Activated T-helper 17 cell treated with anti-CD3 and anti-CD28 coated beads, Interleukin-2, amount 50 U/mL, for 72 hours (primary cell): ENCODE data around the gene TRABD2B. TPM values are rescaled to one million over a fixed set of nuclear protein-coding genes. Genes with fewer than 3 reads are reported as not detected.

Experiments
- ATAC-seq: fragments of 150-1000 bp; cut with Tn5 transposase; replicated peaks from 2 replicates; pipeline ENCODE4 v1.10.0; 2021; ENCODE audit warnings: mild to moderate bottlenecking, moderate library complexity
- H3K27ac Mint-ChIP-seq: one replicate; pipeline ENCODE4 v1.8.0; 2022; ENCODE audit warnings: mixed read lengths
- H3K27me3 Mint-ChIP-seq: one replicate; pipeline ENCODE4 v1.8.0; 2022; ENCODE audit warnings: mixed read lengths
- H3K36me3 Mint-ChIP-seq: one replicate; pipeline ENCODE4 v1.8.0; 2022; ENCODE audit warnings: low read depth, mild to moderate bottlenecking, mixed read lengths
- H3K4me1 Mint-ChIP-seq: one replicate; pipeline ENCODE4 v1.8.0; 2022; ENCODE audit warnings: mixed read lengths
- H3K4me3 Mint-ChIP-seq: one replicate; pipeline ENCODE4 v1.8.0; 2022; ENCODE audit warnings: mild to moderate bottlenecking, mixed read lengths
- H3K9me3 Mint-ChIP-seq: one replicate; pipeline ENCODE4 v1.8.0; 2022; ENCODE audit warnings: mixed read lengths
- total RNA-seq, 2 donors: library from RNA; stranded (reverse); gene quantifications; one replicate each; pipeline ENCODE4 v1.2.3, GENCODE V29; 2022

TRABD2B gene
- total RNA-seq, 2 donors from 2014 or later: not detected

DNA sequence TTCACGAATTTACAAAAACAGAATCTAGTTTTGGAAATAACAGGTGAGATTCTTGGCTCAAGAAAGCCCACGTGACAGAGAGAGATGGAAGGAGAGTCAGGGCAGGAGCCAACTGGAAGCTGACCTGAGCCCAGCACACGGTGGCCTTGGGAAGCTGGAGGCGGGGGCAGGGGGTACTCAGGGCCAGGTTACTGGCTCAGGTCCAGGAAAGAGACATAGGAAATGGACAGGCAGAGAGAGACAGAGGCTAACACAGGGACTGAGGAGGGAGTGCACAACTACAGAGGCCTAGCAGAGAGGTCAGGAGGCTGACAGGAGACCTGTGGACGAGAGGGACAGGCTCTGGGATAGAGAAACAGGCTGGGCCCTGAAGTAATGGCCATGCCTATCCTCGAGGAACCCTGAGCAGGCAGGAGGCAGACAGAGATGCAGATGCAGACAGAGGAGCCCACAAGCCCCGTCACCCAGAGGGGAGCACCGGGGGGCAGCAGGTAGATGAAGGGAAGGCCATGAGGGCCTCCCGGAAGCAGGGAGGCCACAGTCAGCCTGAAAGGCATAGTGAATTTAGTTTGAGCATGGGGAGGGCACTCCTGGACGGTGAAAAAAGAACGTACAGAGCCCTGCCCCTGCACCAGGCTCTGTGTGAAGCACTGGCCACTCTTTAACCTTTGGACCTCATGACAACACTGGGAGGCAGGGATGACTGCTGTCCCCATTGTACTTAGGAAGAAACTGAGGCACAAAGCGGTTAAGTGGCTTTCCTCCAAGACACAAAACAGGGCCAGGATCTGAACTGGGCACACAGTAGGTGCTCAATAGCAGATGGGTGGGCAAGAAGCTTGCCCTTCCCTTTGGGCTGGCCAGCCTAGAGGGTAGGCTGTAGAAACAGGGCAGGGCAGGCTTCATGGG, 230.1 kb downstream of the TRABD2B start:
- Mint-ChIP-seq H3K4me3 (no peak overlapping the region), H3K27me3 (peaks cover 4% of the 10 kb centered on the region), H3K4me1 (no peaks in the 10 kb centered on the region), H3K36me3 (no peaks in the 10 kb centered on the region), H3K27ac (no peak overlapping the region), H3K9me3 (no peaks in the 10 kb centered on the region)
- no peak for ATAC-seq

DNA sequence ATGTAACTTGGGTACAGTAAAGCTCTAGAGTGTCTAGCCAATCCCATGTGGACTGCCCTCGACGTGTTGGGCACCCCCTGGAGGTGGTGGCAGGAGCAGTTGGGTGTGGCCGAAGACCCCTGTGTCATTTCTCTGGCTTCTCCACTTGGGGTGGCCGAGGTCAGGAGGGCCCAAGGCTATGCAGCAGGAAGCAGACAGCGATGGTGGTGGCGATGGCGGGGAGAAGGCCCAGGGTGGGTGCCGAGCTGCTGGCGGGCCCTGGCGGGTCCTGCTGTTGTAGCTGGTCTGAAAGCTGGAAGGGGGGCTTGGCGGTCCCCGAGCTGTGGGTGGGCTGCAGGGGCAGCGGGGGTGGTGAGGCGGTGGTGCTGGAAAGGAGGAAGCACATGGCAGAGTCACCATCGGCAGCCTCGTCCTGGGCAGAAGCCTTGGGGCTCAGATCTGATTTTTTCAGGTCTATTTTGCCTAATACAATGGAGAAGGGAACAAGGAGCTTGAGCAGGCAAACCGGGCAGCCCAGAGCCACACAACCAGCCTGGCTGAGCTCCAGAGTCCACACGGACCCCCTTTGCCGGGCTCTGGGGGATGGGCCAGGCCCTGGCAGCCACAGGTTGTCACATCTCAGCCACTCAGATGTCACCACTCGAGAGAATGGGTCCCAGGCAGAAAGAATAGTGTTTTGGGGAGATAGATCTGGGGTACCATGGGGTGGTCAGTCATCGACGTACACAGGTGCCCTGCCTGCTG, 231.3 kb downstream of the TRABD2B start:
- Mint-ChIP-seq H3K9me3 (no peaks in the 10 kb centered on the region), H3K27ac (no peak overlapping the region), H3K27me3 (peaks cover 6% of the 10 kb centered on the region), H3K36me3 (no peaks in the 10 kb centered on the region), H3K4me3 (no peak overlapping the region), H3K4me1 (no peaks in the 10 kb centered on the region)
- no peak for ATAC-seq

DNA sequence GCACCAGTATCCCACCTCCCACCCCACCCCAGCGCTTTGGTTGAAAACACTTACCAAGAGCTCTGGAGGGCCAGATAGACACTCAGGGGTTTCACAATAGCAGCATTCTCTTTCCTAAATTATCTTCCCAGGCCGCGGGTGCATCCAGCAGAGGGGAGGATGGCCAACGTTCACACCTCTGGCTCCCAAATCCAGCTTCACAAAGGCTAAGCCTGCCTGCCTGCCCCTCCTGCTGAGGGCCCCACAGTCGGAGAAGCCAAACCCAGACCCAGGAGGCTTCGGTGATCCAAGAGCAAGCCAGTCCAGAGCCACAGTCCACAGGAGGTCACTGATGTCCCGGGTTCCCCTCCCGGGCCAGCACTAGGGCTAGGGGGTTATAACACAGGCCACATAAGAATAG, 231.9 kb downstream of the TRABD2B start:
- H3K4me1 Mint-ChIP-seq: no peaks in the 10 kb centered on the region
- H3K36me3 Mint-ChIP-seq: no peaks in the 10 kb centered on the region
- peaks cover 6% of the 10 kb centered on the region for H3K27me3 Mint-ChIP-seq
- H3K9me3 Mint-ChIP-seq: no peaks in the 10 kb centered on the region
- ATAC-seq: no peak
- H3K27ac Mint-ChIP-seq: no peak overlapping the region
- no peak overlapping the region for H3K4me3 Mint-ChIP-seq

DNA sequence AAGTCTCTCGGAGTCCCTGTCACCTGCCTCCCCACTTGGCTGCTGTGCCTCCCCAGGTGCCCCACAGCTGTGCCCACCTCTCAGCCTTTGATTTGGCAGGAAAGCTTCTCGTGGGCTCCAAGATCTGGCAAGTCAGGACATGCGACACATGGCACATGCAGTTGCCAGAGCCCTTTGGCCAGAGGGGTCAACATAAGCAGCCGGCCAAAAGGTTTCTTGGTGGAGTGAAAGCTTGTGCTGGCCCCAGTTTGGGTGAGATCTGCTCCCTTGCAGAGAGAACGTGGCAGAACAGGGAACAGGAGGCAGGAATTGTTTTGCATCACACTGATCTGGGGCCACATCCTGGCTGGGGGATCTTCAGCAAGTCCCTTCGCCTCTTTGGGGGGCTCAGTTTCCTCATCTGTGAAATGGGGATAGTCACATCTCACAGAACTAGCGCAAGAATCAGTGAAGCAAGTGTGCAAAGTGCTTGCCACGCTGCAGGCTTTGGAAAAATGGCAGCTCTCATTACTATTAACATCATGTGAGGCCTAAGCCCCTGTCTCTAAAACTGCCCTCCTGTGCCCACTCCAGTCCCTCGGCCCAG, 232.6 kb downstream of the TRABD2B start:
- H3K27ac Mint-ChIP-seq: no peak overlapping the region
- ATAC-seq: no peak
- no peak overlapping the region for H3K4me3 Mint-ChIP-seq
- peaks cover 12% of the 10 kb centered on the region for H3K27me3 Mint-ChIP-seq
- no peaks in the 10 kb centered on the region for H3K36me3 Mint-ChIP-seq
- no peaks in the 10 kb centered on the region for H3K4me1 Mint-ChIP-seq
- no peaks in the 10 kb centered on the region for H3K9me3 Mint-ChIP-seq

DNA sequence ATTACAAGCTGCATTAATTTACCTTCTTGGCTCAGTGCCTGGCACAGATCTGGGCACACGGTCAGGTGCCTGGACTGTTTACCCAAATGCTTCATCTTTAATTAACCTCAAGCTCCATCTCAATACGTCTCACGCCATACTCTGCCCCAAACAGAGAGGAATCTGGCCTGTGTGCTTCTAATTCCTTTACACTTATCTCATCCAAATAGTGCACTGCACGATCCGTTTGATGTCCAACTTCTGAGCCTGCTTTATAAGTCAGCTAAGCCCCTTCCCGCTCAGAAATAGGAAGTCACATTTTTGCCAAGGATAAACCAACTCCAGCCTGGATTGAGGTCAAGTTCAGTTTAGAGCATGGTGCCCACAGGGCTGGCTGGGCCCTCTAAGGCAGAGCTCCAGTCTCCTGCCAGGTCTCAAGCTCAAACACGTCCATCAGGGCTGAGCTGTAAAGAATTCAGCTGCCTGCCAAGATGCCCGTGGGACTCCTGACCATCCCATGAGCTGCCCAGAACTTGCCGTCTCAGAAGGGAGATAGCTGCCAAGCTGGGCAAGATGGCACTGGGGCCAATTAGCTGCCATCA, 233.5 kb downstream of the TRABD2B start:
- H3K36me3 Mint-ChIP-seq: no peaks in the 10 kb centered on the region
- no peak overlapping the region for H3K4me3 Mint-ChIP-seq
- H3K4me1 Mint-ChIP-seq: no peaks in the 10 kb centered on the region
- ATAC-seq: no peak
- H3K9me3 Mint-ChIP-seq: no peaks in the 10 kb centered on the region
- no peak overlapping the region for H3K27ac Mint-ChIP-seq
- peaks cover 16% of the 10 kb centered on the region for H3K27me3 Mint-ChIP-seq

DNA sequence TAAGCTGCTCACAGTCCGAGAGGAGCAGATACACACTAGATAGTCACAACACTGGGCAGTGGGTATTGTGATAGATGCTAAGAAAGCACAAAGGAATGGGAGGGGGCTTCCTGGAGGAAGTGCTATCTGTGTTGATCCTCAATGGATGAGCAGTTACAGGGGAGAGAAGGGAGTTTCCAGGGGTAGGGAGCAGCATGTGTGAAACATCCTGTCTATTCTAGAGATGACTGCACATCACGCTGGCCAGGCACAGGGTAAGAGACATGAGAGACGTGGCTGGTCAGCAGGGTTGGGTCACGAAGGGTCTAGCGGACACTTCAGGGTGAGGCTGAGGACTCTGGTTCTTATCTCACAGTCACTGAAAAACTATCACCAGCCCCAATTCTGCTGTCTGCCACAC, 235.2 kb downstream of the TRABD2B start:
- Mint-ChIP-seq H3K36me3 (no peaks in the 10 kb centered on the region), H3K4me3 (no peak overlapping the region), H3K27ac (no peak overlapping the region), H3K27me3 (peaks cover 20% of the 10 kb centered on the region), H3K4me1 (no peaks in the 10 kb centered on the region), H3K9me3 (no peaks in the 10 kb centered on the region)
- ATAC-seq: no peak

DNA sequence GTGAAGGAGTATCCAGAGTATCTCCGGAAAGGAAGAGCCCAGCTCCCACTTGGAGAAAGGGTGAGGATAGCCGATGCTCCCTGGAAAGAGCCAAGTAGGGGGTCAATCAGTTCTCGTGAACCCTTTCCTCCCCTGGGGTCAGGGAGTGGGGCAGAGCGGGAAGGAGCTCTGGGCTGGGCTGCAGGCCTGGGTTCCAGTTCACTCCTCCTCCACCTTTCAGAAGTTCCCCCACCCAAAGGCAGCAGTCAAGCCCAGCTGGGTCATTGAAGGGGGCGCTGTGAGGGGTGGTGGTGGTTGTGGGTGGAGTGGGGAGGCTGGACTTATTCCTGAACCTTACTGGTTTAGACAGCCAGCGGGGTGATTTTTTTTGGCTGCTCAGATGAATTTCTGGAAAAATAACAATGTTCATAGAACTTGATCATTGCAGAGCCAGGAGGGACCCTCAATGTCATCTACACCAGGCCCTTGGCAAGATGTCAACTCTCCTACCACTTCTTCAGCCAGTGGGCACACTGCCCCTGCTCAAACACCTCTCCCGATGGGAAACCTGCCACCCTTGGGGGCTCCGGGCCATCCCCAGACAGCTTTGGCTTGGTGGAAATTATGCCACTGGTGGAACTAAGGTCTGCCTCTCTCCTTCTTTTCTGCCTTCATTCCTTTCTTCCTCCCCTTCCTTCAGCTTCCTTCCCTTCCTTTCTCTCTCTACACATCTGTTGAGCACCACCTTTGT, 235.8 kb downstream of the TRABD2B start:
- peaks cover 25% of the 10 kb centered on the region for H3K27me3 Mint-ChIP-seq
- H3K27ac Mint-ChIP-seq: no peak overlapping the region
- no peak overlapping the region for H3K4me3 Mint-ChIP-seq
- ATAC-seq: no peak
- H3K4me1 Mint-ChIP-seq: no peaks in the 10 kb centered on the region
- H3K36me3 Mint-ChIP-seq: no peaks in the 10 kb centered on the region
- no peaks in the 10 kb centered on the region for H3K9me3 Mint-ChIP-seq

DNA sequence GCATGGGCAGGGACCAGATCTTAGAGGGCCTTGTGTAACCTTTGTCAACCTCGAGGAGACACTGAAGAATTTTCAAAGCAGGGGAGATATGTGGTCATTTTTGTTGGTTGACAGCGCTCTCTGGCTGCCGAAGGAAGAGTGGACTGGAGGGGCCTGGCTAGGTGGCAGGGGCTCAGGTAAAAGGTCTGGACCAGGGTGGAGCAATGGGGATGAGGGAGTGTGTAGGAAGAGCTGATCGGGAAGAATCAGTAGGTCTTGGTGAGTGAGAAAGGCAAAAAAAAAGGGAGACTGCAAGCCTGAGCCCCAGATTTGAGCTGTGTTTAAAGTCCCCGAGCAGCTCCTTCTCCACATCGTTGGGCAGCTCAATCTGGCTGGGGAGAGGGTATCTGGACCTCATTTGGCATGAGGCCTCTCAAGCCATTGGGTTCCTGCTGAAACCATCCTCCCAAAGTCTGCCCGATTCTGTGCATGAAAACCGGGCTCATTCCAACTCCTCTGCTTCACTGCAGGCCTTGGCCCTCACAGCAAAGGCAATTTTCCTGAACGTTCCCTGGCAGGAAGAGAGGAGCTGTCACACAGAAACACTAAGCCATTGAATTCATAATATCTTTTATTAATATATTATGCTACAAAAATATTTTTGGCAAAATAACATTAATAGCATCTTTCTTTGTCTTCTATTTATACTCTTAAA, 237.1 kb downstream of the TRABD2B start:
- Mint-ChIP-seq H3K27ac (no peak overlapping the region), H3K4me1 (no peaks in the 10 kb centered on the region), H3K9me3 (no peaks in the 10 kb centered on the region), H3K27me3 (peaks cover 22% of the 10 kb centered on the region), H3K36me3 (no peaks in the 10 kb centered on the region), H3K4me3 (no peak overlapping the region)
- no peak for ATAC-seq

DNA sequence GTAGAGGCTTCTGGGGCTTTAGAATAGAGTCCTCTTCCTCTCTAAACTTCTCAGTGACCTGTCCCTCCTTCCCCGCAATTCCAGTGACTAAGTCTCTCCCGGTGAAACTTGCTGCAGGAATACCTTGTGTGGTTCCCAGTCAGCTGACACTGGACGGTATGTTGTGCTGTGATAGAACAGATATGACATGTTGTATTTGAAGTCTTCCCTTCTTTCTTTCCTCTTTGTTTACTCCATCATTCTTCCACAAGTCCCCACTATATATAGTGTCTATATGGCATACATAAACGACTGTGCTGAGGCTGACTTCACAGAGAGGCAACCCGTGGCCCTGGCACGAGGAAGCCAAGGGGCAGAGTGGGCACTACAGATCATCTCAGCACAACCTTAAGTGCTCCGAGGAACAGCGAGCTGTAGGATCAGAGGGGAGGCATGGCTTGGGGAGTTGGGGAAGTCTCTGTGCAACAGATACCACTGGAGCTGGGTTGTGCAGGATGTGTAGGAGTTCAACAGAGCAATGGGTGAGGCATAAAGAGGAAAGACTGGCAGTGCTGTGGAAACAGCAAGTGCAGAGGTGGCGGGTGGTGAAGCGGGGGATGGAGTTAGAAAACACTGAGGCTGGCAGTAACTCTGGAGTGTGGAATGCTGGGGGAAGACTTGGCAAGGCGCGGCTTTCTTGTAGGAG, 237.8 kb downstream of the TRABD2B start:
- Mint-ChIP-seq H3K27me3 (peaks cover 22% of the 10 kb centered on the region), H3K4me1 (no peaks in the 10 kb centered on the region), H3K36me3 (no peaks in the 10 kb centered on the region), H3K4me3 (no peak overlapping the region), H3K9me3 (no peaks in the 10 kb centered on the region), H3K27ac (no peak overlapping the region)
- no peak for ATAC-seq

DNA sequence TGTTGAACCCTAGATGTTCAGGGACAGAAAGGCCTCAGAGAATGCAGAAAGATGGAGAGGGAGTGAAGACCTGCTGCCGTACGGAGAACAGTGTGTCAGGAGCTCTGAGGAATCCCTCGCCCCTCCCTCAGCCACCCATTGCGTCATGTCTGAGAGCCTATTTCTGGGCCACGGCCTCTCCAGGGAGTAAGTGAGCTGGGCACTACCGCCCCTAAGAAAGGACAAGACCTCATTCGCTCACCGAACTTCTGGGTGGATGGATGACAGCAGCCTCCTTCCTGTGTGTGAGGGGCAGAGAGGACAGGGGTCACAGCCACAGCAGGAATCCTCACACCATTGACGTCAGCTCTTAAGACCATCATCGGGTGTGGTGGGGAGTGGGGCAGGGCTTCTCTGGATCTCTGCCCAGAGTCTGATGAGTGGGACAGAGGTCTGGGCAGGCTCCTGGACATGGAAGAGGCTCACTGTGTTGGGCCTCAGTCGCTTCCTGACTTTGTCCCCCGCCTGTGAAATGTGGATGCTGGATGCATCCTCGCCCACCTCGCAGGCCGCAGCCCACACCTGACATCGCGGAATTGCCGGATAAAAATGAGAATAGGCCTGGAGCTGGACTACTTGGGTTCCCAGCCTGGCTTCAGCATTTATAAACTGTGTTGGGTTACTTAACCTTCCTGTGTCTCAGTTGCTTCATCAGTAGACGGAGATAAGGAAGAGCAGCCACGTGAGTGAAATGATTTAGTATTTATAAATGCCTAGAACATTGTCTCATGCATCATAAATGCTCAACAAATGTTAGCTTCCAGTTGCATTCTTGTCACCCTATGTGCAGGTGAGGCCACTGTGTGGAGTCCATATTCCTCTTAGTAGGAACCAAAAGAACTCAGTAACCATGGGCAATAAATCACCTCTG, 238.6 kb downstream of the TRABD2B start:
- ATAC-seq: no peak
- no peaks in the 10 kb centered on the region for H3K9me3 Mint-ChIP-seq

DNA sequence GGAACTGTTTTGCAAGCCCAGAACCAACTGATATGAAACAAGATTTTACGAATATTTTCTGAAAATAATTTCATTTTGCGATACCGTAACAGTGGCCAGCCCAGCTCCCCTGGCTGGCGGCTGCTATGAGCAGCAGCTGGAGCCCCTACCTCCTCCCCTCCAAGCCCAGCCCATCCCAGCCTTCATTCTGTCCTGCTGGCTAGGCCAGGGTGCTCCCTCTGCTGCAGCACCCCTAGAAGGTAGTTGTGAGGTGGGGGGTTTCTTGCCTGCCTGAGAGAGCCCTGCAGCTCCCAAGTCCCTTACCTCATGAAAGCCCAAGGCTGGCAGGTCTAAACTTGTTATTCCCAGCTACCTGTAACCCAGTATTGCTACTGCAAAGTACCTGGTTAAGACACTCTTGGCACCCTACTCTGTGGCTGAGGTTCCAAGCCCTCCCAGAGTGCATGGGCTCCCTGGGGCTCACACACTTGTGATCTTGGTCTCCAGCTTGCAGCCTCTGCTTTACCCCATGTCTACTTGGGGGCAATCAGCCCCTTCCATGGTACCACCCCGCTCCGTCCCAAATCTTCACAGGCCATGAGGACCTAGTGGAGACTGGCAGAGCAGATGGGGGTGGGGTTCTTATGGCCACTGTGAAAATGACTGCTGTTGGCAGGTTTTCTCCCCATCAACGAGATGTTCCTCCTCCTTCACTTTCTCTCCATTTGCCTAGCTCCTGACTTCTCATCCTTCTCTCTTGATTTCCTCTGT, 239.8 kb downstream of the TRABD2B start:
- no peaks in the 10 kb centered on the region for H3K36me3 Mint-ChIP-seq
- H3K27me3 Mint-ChIP-seq: peaks cover 22% of the 10 kb centered on the region
- ATAC-seq: no peak
- H3K27ac Mint-ChIP-seq: no peak overlapping the region
- no peaks in the 10 kb centered on the region for H3K9me3 Mint-ChIP-seq
- no peaks in the 10 kb centered on the region for H3K4me1 Mint-ChIP-seq
- no peak overlapping the region for H3K4me3 Mint-ChIP-seq

More for the DNA sequence above, 238.6 kb downstream of the TRABD2B start:
- Mint-ChIP-seq H3K27ac (no peak overlapping the region), H3K27me3 (peaks cover 22% of the 10 kb centered on the region), H3K4me1 (no peaks in the 10 kb centered on the region), H3K36me3 (no peaks in the 10 kb centered on the region), H3K4me3 (no peak overlapping the region)

DNA sequence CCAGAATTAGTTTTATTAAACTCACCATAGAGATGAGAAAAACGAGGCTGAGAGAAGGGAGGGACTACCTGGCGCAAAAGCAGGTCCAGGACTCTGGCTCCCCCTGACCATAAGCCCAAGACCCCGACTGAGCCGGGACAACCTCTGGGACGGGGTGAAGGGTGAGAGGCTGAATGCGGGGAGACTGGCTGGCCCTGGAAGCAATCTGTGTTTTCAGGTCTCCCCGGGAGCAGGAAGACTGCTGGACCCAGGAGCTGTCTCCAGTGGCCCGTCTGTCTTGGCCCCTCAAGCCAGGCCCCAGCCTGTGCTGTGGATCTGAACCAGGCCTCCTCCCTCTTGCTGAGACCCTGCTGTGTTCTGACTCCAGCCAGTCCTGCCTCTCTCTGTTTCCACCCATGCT, 240.8 kb downstream of the TRABD2B start:
- no peak for ATAC-seq
- no peak overlapping the region for H3K27ac Mint-ChIP-seq
- no peak overlapping the region for H3K4me3 Mint-ChIP-seq
- H3K9me3 Mint-ChIP-seq: no peaks in the 10 kb centered on the region
- H3K36me3 Mint-ChIP-seq: no peaks in the 10 kb centered on the region
- peaks cover 18% of the 10 kb centered on the region for H3K27me3 Mint-ChIP-seq
- no peaks in the 10 kb centered on the region for H3K4me1 Mint-ChIP-seq
